H1 (cell line): ENCODE measurements around the gene CCDC148.

Experiments used
- BRCA1 ChIP-seq: IDR thresholded peaks from 2 replicates; pipeline ENCODE4 v1.6.1; 2012; ENCODE audit warnings: low read depth, low read length, improper control_type of control experiment
- CHD2 ChIP-seq: IDR thresholded peaks from 2 replicates; pipeline ENCODE4 v1.6.1; 2012; ENCODE audit warnings: low read length, improper control_type of control experiment
- CTBP2 ChIP-seq: IDR thresholded peaks from 2 replicates; pipeline ENCODE4 v1.7.0; 2011; ENCODE audit warnings: borderline replicate concordance, mild to moderate bottlenecking, moderate library complexity, mixed read lengths, low read length; ENCODE audit not compliant: insufficient read depth, insufficient read length
- CTCF ChIP-seq, 3 experiments: IDR thresholded peaks; 1 replicate in 2 of 3; 2 replicates in 1 of 3; pipeline versions ENCODE4 v1.5.1 to v1.6.1; 2011; ENCODE audit warnings: low read length in 3 of 3, mild to moderate bottlenecking in 3 of 3, inconsistent platforms in 2 of 3, low read depth in 1 of 3, moderate library complexity in 1 of 3; ENCODE audit not compliant: insufficient read depth in 1 of 3; ENCODE audit errors: control extremely low read depth in 1 of 3
- EGR1 ChIP-seq: IDR thresholded peaks from 2 replicates; pipeline ENCODE4 v1.6.1; 2011; ENCODE audit warnings: low read depth, low read length, borderline replicate concordance
- EZH2 ChIP-seq: fragments of 200-600 bp; sonication (generic); IDR thresholded peaks from 2 replicates; pipeline ENCODE4 v1.7.1; 2012; ENCODE audit warnings: low read depth, mild to moderate bottlenecking, moderate library complexity, low read length, inconsistent platforms; ENCODE audit not compliant: severe bottlenecking
- FOSL1 ChIP-seq: IDR thresholded peaks from 2 replicates; pipeline ENCODE4 v1.6.1; 2011; ENCODE audit warnings: mild to moderate bottlenecking, low read depth, low read length, moderate library complexity; ENCODE audit not compliant: insufficient read depth
- JUND ChIP-seq: IDR thresholded peaks from 2 replicates; pipeline ENCODE4 v1.6.1; 2011; ENCODE audit warnings: mild to moderate bottlenecking, improper control_type of control experiment, low read length
- POLR2A ChIP-seq, 2 experiments: IDR thresholded peaks; 1 replicate in 1 of 2; 2 replicates in 1 of 2; pipeline ENCODE4 v1.6.1; 2011; ENCODE audit warnings: low read depth in 2 of 2, low read length in 2 of 2, mild to moderate bottlenecking in 2 of 2; ENCODE audit errors: control extremely low read depth in 1 of 2
- POLR2AphosphoS5 ChIP-seq: IDR thresholded peaks from 2 replicates; pipeline ENCODE4 v1.6.1; 2011; ENCODE audit warnings: low read depth, low read length
- RNF2 ChIP-seq: fragments of 200-900, 300-1000 bp; sonication (generic); IDR thresholded peaks from 2 replicates; pipeline ENCODE4 v1.7.1; 2016; ENCODE audit warnings: borderline replicate concordance, low read depth, mild to moderate bottlenecking, antibody characterized with exemption, low read length; ENCODE audit not compliant: poor library complexity, severe bottlenecking; ENCODE audit errors: missing control alignments
- RXRA ChIP-seq: IDR thresholded peaks from 2 replicates; pipeline ENCODE4 v1.6.1; 2011; ENCODE audit warnings: low read depth, mild to moderate bottlenecking, low read length, moderate library complexity; ENCODE audit not compliant: insufficient read depth
- YY1 ChIP-seq: IDR thresholded peaks from 2 replicates; pipeline ENCODE4 v1.6.1; 2011; ENCODE audit warnings: low read depth, mild to moderate bottlenecking, low read length
- ZNF274 ChIP-seq: IDR thresholded peaks from 2 replicates; pipeline ENCODE4 v1.7.0; 2012; ENCODE audit warnings: low read length, borderline replicate concordance; ENCODE audit errors: extremely low read depth

- TF ChIP-seq CTCF (IDR thresholded peaks at IDR 0.05; ENCODE audit: control extremely low read depth in 1 of 3, insufficient read depth in 1 of 3, low read depth in 1 of 3, low read length in 3 of 3) (no peak), POLR2A (IDR thresholded peaks at IDR 0.05; ENCODE audit: control extremely low read depth in 1 of 2, low read depth in 2 of 2, low read length in 2 of 2) (no peak), CHD2 (no peak), ZNF274 (no peak), FOSL1 (no peak), BRCA1 (no peak), JUND (no peak), RNF2 (no peak), YY1 (no peak), RXRA (no peak), CTBP2 (no peak), POLR2AphosphoS5 (no peak), EZH2 (no peak), EGR1 (no peak)
Measured at GRCh38 chr2:158143703-158144360, 312.7 kb downstream of the CCDC148 start.
